A673 (cell line): Measurements from ENCODE around the gene MICAL3.

Experiments used
- EZH2 ChIP-seq: fragments of 200-600 bp; sonication (generic); IDR thresholded peaks from 2 replicates; pipeline ENCODE4 v1.6.1; 2017; ENCODE audit warnings: borderline replicate concordance, low read depth, mild to moderate bottlenecking, mixed read lengths, antibody characterized with exemption, low read length; ENCODE audit not compliant: poor library complexity, severe bottlenecking
- TF ChIP-seq, protein P1 (sequence below): fragments of 300-800, 200-600 bp; sonication (generic); conservative IDR thresholded peaks from 2 replicates; pipeline ENCODE4 v1.5.1; 2017; ENCODE audit warnings: low read depth, mild to moderate bottlenecking, antibody characterized with exemption, low read length, moderate library complexity, mixed read lengths

DNA sequence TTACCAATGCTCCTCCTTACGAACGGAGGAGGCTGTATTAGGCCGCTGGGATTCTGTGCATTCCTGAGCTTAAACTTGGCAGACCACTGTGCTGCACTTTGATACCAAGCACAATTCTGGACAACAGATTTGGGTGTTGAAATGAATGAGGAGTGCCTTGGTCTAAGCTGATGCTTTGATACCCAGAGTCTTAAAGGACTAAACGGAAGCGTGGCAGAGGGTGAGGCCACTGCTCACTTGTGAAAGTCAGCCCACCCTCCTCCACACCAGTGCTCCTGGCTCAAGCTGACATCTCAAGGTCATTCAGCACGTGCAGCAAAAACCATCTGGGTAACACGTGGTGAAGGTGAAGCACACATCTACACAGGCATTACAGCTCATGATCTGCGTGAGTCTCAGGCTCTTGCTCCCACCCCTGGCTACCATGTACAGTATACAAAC, 85.9 kb downstream of the MICAL3 start:
- TF ChIP-seq, protein P1, sequence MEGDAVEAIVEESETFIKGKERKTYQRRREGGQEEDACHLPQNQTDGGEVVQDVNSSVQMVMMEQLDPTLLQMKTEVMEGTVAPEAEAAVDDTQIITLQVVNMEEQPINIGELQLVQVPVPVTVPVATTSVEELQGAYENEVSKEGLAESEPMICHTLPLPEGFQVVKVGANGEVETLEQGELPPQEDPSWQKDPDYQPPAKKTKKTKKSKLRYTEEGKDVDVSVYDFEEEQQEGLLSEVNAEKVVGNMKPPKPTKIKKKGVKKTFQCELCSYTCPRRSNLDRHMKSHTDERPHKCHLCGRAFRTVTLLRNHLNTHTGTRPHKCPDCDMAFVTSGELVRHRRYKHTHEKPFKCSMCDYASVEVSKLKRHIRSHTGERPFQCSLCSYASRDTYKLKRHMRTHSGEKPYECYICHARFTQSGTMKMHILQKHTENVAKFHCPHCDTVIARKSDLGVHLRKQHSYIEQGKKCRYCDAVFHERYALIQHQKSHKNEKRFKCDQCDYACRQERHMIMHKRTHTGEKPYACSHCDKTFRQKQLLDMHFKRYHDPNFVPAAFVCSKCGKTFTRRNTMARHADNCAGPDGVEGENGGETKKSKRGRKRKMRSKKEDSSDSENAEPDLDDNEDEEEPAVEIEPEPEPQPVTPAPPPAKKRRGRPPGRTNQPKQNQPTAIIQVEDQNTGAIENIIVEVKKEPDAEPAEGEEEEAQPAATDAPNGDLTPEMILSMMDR: no peak
- no peak for TF ChIP-seq EZH2
